Stimulated activated CD8-positive, alpha-beta memory T cell treated with anti-CD3 and anti-CD28 coated beads, Interleukin-15, amount 100 ng/mL, for 1 hour (primary cell): ENCODE results near the gene MMAA.
"Not testable (repeated sequence)": the region's sequence is repeated elsewhere in the genome, so short reads cannot be mapped to it uniquely, and the experiment has no call there.

Experiments used
- DNase-seq: peaks from one replicate; pipeline ENCODE4 v3.0.0-alpha.2; 2020; ENCODE audit warnings: low read depth

Gene MMAA

GRCh38 chr4:145618932-145619638, at the start of gene MMAA:
TSS of gene MMAA (plus strand) at chr4:145619385. CDS start at chr4:145639140, 19,755 bp downstream.
- DNase-seq, result peak; percentile 95

- DNase-seq, result not testable (repeated sequence)
Observed at GRCh38 chr4:145574546-145574945, 44.6 kb upstream of the MMAA start.

DNA sequence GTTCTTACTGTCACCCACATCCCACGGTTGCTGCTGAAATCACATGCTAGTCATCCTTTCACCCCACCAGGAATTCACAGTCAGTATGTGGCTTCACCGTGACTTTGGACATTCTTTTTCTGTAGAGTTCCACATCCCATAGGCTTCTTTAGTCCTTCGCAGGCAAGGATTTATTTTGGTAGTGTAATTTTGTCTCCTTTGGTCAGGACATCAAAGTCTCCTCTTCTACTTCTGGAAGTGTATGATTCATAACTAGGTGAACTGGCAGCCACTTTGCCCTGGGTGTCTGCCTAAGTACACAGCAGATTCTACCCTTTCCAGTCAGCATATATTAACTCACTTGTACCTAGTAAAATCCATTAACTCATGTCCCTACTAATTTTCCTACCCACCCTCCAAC, 38.3 kb upstream of the MMAA start:
- DNase-seq, result no peak

- no peak for DNase-seq
Observed at GRCh38 chr4:145583191-145584055, 35.8 kb upstream of the MMAA start.

- DNase-seq, result no peak
Observed at GRCh38 chr4:145587088-145587754, 32.0 kb upstream of the MMAA start.

DNA sequence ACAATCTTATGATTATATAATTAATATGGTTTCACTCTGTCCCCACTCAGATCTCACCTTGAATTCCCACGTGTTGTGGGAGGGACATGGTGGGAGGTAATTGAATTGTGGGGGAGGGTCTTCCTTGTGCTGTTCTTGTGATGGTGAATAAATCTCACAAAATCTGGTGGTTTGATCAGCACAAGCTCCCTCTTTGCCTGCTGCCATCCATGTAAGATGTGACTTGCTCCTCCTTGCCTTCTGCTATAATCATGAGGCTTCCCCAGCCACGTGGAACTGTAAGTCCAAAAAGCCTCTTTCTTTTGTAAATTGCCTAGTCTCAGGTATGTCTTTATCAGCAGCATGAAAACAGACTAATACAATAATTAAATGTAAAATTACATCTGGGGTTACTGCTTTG, 29.8 kb upstream of the MMAA start:
- not testable (repeated sequence) for DNase-seq

DNA sequence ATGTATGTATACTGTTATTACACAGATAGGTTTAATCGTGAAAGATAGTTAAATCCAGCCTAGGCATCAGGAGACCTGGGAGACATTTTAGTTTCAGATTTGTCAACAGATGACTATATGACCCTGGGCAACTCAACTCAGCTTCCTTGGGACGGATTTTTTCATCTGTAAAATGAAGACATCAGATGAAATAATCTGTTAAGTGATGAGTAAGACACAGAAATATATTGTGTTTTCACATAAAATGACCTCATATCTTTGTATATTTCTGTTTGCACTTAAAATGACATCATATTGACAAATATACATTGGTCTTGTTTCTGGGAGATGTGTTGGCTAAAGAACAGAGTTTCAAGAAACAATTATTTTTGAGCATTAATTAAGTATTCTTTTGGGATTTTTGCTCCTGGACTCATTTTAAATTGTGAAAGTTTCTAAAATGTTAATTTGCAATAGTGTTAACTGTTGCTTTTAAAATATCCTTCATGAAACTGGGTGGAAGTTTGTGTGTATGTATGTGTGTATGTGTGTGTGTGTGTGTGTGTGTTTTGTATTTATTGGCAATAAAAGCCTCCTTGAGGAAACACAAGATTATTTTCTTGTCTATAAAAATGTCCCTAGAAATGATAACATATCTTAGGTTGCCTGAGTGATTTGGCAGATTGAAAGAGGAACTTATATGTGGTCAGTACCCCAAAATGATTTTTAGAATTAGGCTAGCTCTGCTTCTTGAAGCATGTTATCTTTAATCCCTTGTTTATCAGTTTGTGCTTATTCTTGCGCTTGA, 29.1 kb upstream of the MMAA start:
- no peak for DNase-seq

- DNase-seq, result no peak
Observed at GRCh38 chr4:145602129-145602760, 16.9 kb upstream of the MMAA start.

DNA sequence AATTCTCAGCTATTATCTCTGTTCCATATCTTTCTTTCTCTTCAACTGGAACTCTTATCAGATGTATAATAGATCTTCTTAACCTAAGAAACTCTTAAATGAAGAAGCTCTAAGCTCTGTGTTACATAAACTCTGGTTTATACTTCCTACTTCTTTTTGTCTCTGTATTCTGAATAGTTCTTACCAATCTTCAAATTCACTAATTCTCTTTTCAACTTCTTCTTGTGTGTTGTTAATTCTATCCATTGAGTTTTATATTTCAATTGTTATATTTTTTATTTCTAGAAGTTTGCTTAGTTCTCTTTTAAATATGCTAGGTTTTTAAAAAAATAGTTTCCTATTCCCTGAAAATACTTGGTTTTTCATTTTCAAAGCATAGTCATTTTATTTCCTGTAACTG, 13.2 kb upstream of the MMAA start:
- DNase-seq, result no peak

- DNase-seq, result peak; percentile 43
Observed at GRCh38 chr4:145609481-145610427, 9.4 kb upstream of the MMAA start.

DNA sequence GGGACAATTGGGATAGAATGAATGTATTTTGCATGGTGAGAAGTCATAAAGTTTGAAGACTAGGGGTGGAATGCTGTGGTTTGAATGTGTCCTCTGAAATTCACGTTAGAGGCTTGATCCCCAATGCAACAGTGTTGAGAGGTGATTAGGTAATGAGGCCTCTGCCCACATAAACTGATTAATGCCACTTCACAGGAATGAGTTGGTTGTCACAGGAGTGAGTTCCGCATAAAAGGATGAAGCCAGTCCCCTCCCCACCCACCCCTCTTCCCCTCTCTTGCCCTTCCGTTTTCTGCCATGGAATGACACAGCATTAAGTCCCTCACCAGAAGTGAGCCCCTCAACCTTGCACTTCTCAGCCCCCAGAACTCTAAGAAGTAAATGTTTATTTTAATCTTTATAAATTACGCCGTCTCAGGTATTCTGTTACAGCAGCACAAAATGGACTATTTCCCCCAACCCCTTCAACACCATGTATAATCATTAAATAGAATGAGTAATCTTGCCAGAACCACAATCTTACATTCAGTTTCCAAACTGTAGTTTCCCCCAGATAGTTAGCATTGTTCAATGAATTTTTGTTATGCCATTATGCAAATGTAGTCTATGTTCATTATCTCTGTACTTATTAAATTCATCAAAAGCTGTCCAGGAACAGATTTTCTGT, 5.5 kb upstream of the MMAA start:
- DNase-seq, result no peak

DNA sequence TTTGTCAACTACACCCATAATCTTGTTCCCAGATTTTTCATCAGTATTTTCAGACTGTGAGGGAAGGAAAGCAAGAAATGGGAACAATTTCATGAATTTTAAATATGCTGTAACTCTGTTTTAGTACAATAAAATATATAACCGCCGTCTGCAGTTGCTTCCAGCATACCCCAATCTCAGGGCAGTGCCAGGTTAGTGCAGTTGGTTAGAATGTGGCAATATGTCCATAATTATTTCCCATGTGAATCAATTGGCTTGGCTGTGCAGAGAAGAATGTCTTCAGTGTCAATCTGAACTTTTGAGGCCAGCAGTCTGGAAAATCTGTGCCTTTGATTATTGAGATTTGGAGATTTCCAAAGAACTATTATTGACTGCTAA, 5.0 kb upstream of the MMAA start:
- no peak for DNase-seq

GRCh38 chr4:145618210-145618931, 814 bp upstream of the MMAA start:
- DNase-seq, result no peak

- no peak for DNase-seq
Observed at GRCh38 chr4:145619639-145619996, 433 bp downstream of the MMAA start.

DNA sequence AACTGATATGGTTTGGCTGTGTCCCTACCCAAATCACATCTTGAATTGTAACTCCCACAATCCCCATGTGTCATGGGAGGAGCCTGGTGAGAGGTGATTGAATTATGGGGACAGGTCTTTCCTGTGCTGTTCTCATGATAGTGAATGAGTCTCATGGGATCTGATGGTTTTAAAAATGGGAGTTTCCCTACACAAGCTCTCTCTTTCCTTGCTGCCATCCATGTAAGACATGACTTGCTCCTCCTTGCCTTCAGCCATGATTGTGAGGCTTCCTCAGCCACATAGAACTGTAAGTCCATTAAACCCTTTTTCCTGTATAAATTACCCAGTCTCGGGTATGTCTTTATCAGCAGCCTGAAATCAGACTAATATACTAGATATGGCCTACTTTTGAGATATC, 2.9 kb downstream of the MMAA start:
- DNase-seq, result not testable (repeated sequence)

DNA sequence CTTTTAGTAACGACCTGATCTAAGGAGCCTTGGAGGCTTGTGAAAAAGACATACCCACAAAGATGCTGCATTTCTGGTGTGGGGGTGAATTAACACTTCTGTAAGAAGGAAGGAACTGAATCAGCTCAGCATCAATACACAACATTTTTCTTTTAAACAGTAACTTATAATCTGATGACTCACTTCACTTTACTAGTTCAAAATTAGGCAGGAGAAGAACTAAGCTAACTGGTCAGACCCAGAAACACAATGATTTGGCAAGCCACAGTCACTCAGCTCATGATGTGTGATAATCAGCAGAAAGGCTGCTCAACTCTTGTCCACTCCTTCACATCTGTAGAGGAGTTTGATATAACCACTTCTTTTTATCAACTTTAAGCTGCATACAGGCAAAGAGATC, 4.6 kb downstream of the MMAA start:
- no peak for DNase-seq

DNA sequence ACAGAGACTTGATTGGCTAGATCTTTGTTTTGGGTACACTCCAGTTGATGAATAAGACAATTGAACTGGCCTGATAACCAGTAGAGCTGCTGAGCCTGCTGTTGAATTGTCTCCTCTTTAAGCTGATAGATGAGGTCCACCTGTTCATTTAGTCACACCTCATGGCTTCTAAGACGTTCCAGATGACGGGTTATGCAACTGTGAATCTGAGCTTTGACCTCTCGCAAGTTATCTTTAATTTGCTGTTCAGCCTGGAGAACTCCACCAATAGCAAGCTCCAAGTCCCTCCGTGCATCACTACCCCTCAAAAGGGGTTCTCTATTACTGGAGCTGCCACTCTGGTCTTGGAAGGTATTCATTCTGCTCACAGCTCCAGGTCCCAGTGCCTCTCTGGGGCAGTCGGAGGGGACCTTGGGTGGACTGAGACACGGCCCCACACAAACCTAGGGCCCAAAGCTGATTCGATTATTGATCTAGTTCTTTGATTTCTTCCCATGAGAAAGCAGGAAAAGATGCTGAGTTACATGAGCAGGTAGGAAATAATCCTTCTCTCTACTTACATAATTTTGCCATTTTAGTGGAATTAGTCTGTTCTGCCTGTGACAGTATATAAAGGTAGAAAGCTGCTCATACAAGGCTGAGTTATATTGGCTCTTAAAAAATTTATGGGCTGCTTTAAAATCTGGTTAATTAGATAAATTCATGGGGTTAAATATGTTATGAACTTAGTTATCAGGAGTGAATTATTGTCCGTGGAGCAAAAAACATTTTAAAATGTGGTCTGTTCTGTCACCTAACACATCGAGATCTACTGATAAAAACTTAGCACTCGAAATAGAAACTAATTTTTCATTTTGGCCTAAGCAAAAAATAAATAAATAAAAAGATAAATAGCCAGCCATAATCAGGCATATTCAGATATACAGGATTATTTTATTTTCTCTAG, 6.8 kb downstream of the MMAA start:
- no peak for DNase-seq

GRCh38 chr4:145626623-145626982, 7.4 kb downstream of the MMAA start:
- no peak for DNase-seq
